ENCODE results near the gene TAF1B. TPM values are rescaled to one million over a fixed set of nuclear protein-coding genes. Genes with fewer than 3 reads are reported as not detected.
A peak's percentile ranks its signal among the peaks of the same experiment; 100 is the strongest.

TAF1B gene
- polyA plus RNA-seq, 2 donors = 5.7 to 7.9 TPM

- peak overlapping the region; percentile 46 to 91 for H3K27ac ChIP-seq (ENCODE audit: low read depth in 2 of 2, low read length in 1 of 2)
- peaks cover 3 to 10% of the 10 kb centered on the region in 2 donors for H3K36me3 ChIP-seq (ENCODE audit: control insufficient read depth in 2 of 2, insufficient read depth in 2 of 2, low read length in 1 of 2)
- no peaks in the 10 kb centered on the region for H3K9me3 ChIP-seq (ENCODE audit: control insufficient read depth in 2 of 2, insufficient read depth in 1 of 2, low read depth in 1 of 2, low read length in 1 of 2)
- peaks cover 2 to 14% of the 10 kb centered on the region in 2 donors for H3K4me1 ChIP-seq (ENCODE audit: control insufficient read depth in 2 of 2, insufficient read depth in 2 of 2, low read length in 1 of 2)
- no peak overlapping the region for H3K4me3 ChIP-seq (ENCODE audit: low read depth in 1 of 2, low read length in 2 of 2)
- WGBS, 2 donors = 52% methylated on average over 13 of the region's 13 CpGs
- H3K27me3 ChIP-seq (ENCODE audit: control insufficient read depth in 1 of 2, insufficient read depth in 2 of 2, low read length in 2 of 2) = no peaks in the 10 kb centered on the region
Measured at GRCh38 chr2:9972621-9973479, 129.6 kb downstream of the TAF1B start.

GRCh38 chr2:9973690-9974089, 130.4 kb downstream of the TAF1B start:
- Histone ChIP-seq H3K9me3 (ENCODE audit: control insufficient read depth in 2 of 2, insufficient read depth in 1 of 2, low read depth in 1 of 2, low read length in 1 of 2) (no peaks in the 10 kb centered on the region), H3K4me1 (ENCODE audit: control insufficient read depth in 2 of 2, insufficient read depth in 2 of 2, low read length in 1 of 2) (peaks cover 2 to 14% of the 10 kb centered on the region in 2 donors), H3K36me3 (ENCODE audit: control insufficient read depth in 2 of 2, insufficient read depth in 2 of 2, low read length in 1 of 2) (peaks cover 3 to 10% of the 10 kb centered on the region in 2 donors), H3K27ac (ENCODE audit: low read depth in 2 of 2, low read length in 1 of 2) (peak overlapping the region in 1 of 2 donors; percentile 28), H3K27me3 (ENCODE audit: control insufficient read depth in 1 of 2, insufficient read depth in 2 of 2, low read length in 2 of 2) (no peaks in the 10 kb centered on the region), H3K4me3 (ENCODE audit: low read depth in 1 of 2, low read length in 2 of 2) (no peak overlapping the region)
- WGBS, 2 donors = 81 to 83% methylated on average over 6 of the region's 6 CpGs

GRCh38 chr2:9974343-9974742, 131.1 kb downstream of the TAF1B start:
- 71 to 80% methylated on average over 4 of the region's 4 CpGs for WGBS, 2 donors
- peaks cover 3 to 10% of the 10 kb centered on the region in 2 donors for H3K36me3 ChIP-seq (ENCODE audit: control insufficient read depth in 2 of 2, insufficient read depth in 2 of 2, low read length in 1 of 2)
- no peaks in the 10 kb centered on the region for H3K9me3 ChIP-seq (ENCODE audit: control insufficient read depth in 2 of 2, insufficient read depth in 1 of 2, low read depth in 1 of 2, low read length in 1 of 2)
- no peak overlapping the region for H3K4me3 ChIP-seq (ENCODE audit: low read depth in 1 of 2, low read length in 2 of 2)
- no peaks in the 10 kb centered on the region for H3K27me3 ChIP-seq (ENCODE audit: control insufficient read depth in 1 of 2, insufficient read depth in 2 of 2, low read length in 2 of 2)
- H3K27ac ChIP-seq (ENCODE audit: low read depth in 2 of 2, low read length in 1 of 2) = peak overlapping the region; percentile 34 to 47
- H3K4me1 ChIP-seq (ENCODE audit: control insufficient read depth in 2 of 2, insufficient read depth in 2 of 2, low read length in 1 of 2) = peaks cover 2 to 14% of the 10 kb centered on the region in 2 donors

GRCh38 chr2:9975328-9975727, 132.1 kb downstream of the TAF1B start:
- Histone ChIP-seq H3K4me1 (ENCODE audit: control insufficient read depth in 2 of 2, insufficient read depth in 2 of 2, low read length in 1 of 2) (peaks cover 2 to 14% of the 10 kb centered on the region in 2 donors), H3K4me3 (ENCODE audit: low read depth in 1 of 2, low read length in 2 of 2) (no peak overlapping the region), H3K36me3 (ENCODE audit: control insufficient read depth in 2 of 2, insufficient read depth in 2 of 2, low read length in 1 of 2) (peaks cover 3 to 10% of the 10 kb centered on the region in 2 donors), H3K27me3 (ENCODE audit: control insufficient read depth in 1 of 2, insufficient read depth in 2 of 2, low read length in 2 of 2) (no peaks in the 10 kb centered on the region), H3K27ac (ENCODE audit: low read depth in 2 of 2, low read length in 1 of 2) (peak overlapping the region in 1 of 2 donors; percentile 11), H3K9me3 (ENCODE audit: control insufficient read depth in 2 of 2, insufficient read depth in 1 of 2, low read depth in 1 of 2, low read length in 1 of 2) (no peaks in the 10 kb centered on the region)
- 45 to 54% methylated on average over 10 of the region's 10 CpGs for WGBS, 2 donors

- Histone ChIP-seq H3K27ac (ENCODE audit: low read depth in 2 of 2, low read length in 1 of 2) (peak overlapping the region; percentile 26 to 75), H3K4me3 (ENCODE audit: low read depth in 1 of 2, low read length in 2 of 2) (no peak overlapping the region), H3K27me3 (ENCODE audit: control insufficient read depth in 1 of 2, insufficient read depth in 2 of 2, low read length in 2 of 2) (no peaks in the 10 kb centered on the region), H3K9me3 (ENCODE audit: control insufficient read depth in 2 of 2, insufficient read depth in 1 of 2, low read depth in 1 of 2, low read length in 1 of 2) (no peaks in the 10 kb centered on the region), H3K4me1 (ENCODE audit: control insufficient read depth in 2 of 2, insufficient read depth in 2 of 2, low read length in 1 of 2) (peaks cover 2 to 14% of the 10 kb centered on the region in 2 donors), H3K36me3 (ENCODE audit: control insufficient read depth in 2 of 2, insufficient read depth in 2 of 2, low read length in 1 of 2) (peaks cover 0 to 11% of the 10 kb centered on the region in 2 donors)
- 43 to 55% methylated on average over 9 of the region's 9 CpGs for WGBS, 2 donors
Measured at GRCh38 chr2:9975805-9976447, 132.7 kb downstream of the TAF1B start.

DNA sequence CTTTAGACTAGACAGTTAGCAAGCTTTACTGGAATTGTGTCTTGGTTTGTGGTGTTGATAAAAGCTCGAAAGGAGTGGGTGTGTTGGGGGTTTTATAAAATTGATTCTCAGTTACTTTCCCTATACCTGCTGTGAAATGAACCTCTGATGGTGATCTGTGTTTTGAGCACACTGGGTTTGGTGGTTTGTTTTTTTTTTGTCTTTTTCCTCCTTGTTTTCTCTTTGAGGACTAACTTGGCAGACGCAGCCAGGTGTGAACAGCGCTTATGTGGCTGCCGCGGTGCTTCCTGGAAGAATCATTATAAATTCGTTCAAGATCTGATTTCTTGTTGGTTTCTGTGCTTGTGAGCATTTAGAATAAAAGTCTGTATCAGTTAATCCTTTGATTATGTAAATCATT, 136.7 kb downstream of the TAF1B start:
- 70 to 81% methylated on average over 6 of the region's 6 CpGs for WGBS, 2 donors
- Histone ChIP-seq H3K4me3 (ENCODE audit: low read depth in 1 of 2, low read length in 2 of 2) (no peak overlapping the region), H3K27ac (ENCODE audit: low read depth in 2 of 2, low read length in 1 of 2) (no peak overlapping the region), H3K4me1 (ENCODE audit: control insufficient read depth in 2 of 2, insufficient read depth in 2 of 2, low read length in 1 of 2) (peaks cover 2 to 7% of the 10 kb centered on the region in 2 donors), H3K36me3 (ENCODE audit: control insufficient read depth in 2 of 2, insufficient read depth in 2 of 2, low read length in 1 of 2) (peaks cover 3 to 13% of the 10 kb centered on the region in 2 donors), H3K27me3 (ENCODE audit: control insufficient read depth in 1 of 2, insufficient read depth in 2 of 2, low read length in 2 of 2) (no peaks in the 10 kb centered on the region), H3K9me3 (ENCODE audit: control insufficient read depth in 2 of 2, insufficient read depth in 1 of 2, low read depth in 1 of 2, low read length in 1 of 2) (no peaks in the 10 kb centered on the region)

DNA sequence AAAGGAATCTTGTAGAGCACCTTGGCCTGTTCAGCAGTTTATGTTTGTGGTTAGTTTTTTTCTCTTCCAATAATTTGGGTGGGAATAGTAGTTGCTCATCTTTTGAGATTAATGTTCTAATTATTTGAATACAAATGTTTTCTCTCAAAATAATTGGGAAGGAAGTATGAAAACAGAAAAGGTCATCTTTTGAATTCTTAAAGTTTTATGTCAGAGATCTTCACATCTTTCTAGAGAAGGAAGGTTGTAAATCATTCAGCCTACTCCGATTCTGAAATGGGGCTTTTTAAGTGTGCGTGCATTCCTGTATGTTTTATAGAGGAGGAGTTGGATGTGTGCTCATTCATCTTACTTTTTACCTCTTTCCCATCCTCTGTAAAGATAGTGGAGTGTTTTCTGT, 137.2 kb downstream of the TAF1B start:
- no peaks in the 10 kb centered on the region for H3K9me3 ChIP-seq (ENCODE audit: control insufficient read depth in 2 of 2, insufficient read depth in 1 of 2, low read depth in 1 of 2, low read length in 1 of 2)
- H3K4me1 ChIP-seq (ENCODE audit: control insufficient read depth in 2 of 2, insufficient read depth in 2 of 2, low read length in 1 of 2) = peaks cover 2 to 7% of the 10 kb centered on the region in 2 donors
- no peak overlapping the region for H3K27ac ChIP-seq (ENCODE audit: low read depth in 2 of 2, low read length in 1 of 2)
- no peak overlapping the region for H3K4me3 ChIP-seq (ENCODE audit: low read depth in 1 of 2, low read length in 2 of 2)
- H3K36me3 ChIP-seq (ENCODE audit: control insufficient read depth in 2 of 2, insufficient read depth in 2 of 2, low read length in 1 of 2) = peaks cover 3 to 12% of the 10 kb centered on the region in 2 donors
- 91 to 95% methylated on average over 2 of the region's 2 CpGs for WGBS, 2 donors
- H3K27me3 ChIP-seq (ENCODE audit: control insufficient read depth in 1 of 2, insufficient read depth in 2 of 2, low read length in 2 of 2) = no peaks in the 10 kb centered on the region

- Histone ChIP-seq H3K27ac (ENCODE audit: low read depth in 2 of 2, low read length in 1 of 2) (no peak overlapping the region), H3K27me3 (ENCODE audit: control insufficient read depth in 1 of 2, insufficient read depth in 2 of 2, low read length in 2 of 2) (no peaks in the 10 kb centered on the region), H3K4me1 (ENCODE audit: control insufficient read depth in 2 of 2, insufficient read depth in 2 of 2, low read length in 1 of 2) (no peaks in the 10 kb centered on the region), H3K9me3 (ENCODE audit: control insufficient read depth in 2 of 2, insufficient read depth in 1 of 2, low read depth in 1 of 2, low read length in 1 of 2) (no peaks in the 10 kb centered on the region), H3K4me3 (ENCODE audit: low read depth in 1 of 2, low read length in 2 of 2) (no peak overlapping the region), H3K36me3 (ENCODE audit: control insufficient read depth in 2 of 2, insufficient read depth in 2 of 2, low read length in 1 of 2) (peaks cover 3 to 9% of the 10 kb centered on the region in 2 donors)
- WGBS, 2 donors = 86 to 89% methylated on average over 3 of the region's 3 CpGs
Measured at GRCh38 chr2:9981655-9982054, 138.4 kb downstream of the TAF1B start.

DNA sequence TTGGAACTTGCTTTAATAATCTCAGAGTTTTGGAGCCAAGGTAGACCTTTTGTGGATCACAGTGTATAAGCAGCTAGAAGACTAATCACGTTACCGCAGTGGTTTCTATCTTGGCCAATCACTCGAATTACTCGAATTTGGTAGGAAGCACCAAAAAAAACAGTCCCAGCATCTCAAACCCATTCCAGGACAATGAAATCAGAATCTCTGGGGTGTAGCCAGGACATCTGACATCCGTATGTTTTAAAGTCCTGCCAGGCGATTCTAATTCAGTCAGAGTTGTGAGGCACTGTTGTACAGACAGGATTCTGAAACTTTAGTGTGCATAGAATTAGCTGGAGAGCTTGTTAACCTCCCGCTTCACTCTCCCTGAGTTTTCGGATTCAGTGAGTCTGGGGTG, 139.0 kb downstream of the TAF1B start:
- Histone ChIP-seq H3K4me3 (ENCODE audit: low read depth in 1 of 2, low read length in 2 of 2) (no peak overlapping the region), H3K9me3 (ENCODE audit: control insufficient read depth in 2 of 2, insufficient read depth in 1 of 2, low read depth in 1 of 2, low read length in 1 of 2) (no peaks in the 10 kb centered on the region), H3K27ac (ENCODE audit: low read depth in 2 of 2, low read length in 1 of 2) (no peak overlapping the region), H3K4me1 (ENCODE audit: control insufficient read depth in 2 of 2, insufficient read depth in 2 of 2, low read length in 1 of 2) (no peaks in the 10 kb centered on the region), H3K27me3 (ENCODE audit: control insufficient read depth in 1 of 2, insufficient read depth in 2 of 2, low read length in 2 of 2) (no peaks in the 10 kb centered on the region), H3K36me3 (ENCODE audit: control insufficient read depth in 2 of 2, insufficient read depth in 2 of 2, low read length in 1 of 2) (peaks cover 3 to 13% of the 10 kb centered on the region in 2 donors)
- WGBS, 2 donors = 70 to 71% methylated on average over 8 of the region's 8 CpGs

Measured in esophagus (tissue), 2 donors.